Ammon's horn (tissue), 1 donor: ENCODE data around the gene CYP46A1.
"Not testable (repeated sequence)": the region's sequence is repeated elsewhere in the genome, so short reads cannot be mapped to it uniquely, and the experiment has no call there.

ENCODE experiments used
- DNase-seq: peaks from one replicate; pipeline ENCODE4 v3.0.0-alpha.2; 2016; ENCODE audit warnings: low spot score

The CYP46A1 gene

DNA sequence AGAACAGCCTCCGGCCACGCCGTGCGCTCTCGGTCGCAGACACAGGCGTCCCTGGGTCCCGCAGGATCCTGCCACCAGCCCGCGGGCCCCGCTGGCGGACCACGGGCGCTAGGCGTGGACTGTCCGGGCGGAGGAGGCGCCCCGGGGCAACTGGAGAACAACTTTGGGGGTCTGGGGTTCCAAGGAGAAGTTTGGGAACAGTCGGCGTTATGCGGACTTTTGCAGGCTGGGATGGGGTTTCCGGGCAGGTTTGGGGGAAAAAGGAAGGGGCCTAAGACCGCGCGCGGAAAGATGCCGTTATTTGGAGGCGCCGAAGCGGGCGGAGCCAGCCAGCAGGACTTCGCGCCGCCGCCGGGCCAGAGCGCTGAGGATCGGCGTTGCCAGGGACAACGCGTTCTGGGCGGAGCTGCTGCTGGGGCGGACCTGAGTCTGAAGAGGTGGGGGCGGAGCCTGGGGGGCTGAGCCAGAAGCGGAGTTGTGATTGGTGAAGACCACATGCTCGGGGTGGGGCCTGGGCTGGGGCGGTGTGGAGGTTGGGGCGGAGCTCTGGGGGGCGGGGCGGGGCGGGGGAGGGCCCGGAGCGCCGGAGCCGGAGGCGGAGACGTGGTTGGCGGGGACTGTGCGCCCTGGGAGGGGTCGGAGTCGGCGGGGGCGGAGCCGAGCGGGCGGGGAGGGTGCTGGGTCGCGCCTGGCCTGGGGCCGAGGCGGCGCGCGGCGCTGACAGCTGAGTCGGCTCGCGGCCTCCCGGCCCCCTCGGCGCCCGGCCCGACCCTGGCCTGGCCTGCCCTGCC lies at the start of gene CYP46A1:
CYP46A1 (plus strand) TSS at position 680 of the 791 bp plus-strand sequence. CDS start 120 bp downstream, outside the sequence.
- peak; percentile 100 for DNase-seq

DNA sequence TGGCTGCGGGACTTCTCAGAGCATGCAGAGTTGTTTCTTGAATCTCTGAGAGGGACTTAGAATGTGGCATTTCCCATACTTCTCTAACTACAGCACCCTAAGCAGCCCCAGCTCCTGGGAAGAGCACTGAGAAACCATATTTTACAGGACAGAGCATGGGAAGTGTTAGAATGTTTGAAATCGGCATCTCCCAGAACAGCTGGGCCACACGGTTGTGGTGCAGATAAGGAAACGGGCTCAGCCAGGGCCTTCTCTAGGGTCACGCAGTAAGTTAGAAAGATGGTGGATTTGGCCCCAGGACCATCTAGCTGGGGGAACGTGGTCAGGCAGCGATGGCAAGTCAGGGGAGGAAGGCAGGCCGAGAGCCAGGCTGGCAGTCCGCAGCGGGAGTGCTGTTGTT lies 49.7 kb upstream of the CYP46A1 start:
- no peak for DNase-seq

- no peak for DNase-seq
Measured at GRCh38 chr14:99635116-99635515, 49.0 kb upstream of the CYP46A1 start.

- no peak for DNase-seq
Measured at GRCh38 chr14:99636487-99636886, 47.6 kb upstream of the CYP46A1 start.

DNA sequence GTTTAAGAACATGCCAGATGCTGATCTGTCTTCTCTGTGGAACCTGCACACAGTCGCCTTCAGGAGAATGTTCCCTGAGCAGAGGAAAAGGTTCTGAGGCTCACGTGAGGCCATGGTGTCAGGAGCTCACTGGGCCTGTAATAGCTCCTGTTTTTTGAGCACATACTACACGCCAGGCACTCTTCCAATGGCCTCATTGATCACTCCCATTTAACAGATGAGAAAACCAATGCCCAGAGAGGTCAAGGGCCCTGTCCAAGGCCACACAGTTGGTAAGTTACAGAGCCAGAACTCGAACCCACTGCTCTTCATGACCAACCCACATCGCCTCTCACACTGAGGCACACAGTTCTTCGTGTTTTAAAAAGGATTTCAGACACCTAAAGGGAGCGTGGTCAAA lies 46.5 kb upstream of the CYP46A1 start:
- no peak for DNase-seq

DNA sequence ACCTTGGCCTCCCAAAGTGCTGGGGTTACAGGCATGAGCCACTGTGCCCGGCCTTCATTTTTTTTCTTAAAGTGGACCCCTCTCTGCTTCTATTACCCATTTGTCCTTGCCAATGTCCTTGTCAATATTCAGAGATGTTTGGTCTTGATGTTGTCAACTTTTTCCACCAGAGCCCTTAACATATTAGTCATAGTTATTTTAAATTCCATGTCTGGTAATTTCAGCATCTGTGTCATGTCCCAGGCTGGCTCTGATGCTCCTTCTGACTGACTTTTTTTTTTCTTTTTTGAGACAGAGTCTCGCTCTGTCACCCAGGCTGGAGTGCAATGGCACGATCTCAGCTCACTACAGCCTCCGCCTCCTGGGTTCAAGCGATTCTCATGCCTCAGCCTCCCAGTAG lies 41.3 kb upstream of the CYP46A1 start:
- DNase-seq = not testable (repeated sequence)

- DNase-seq = no peak
Measured at GRCh38 chr14:99643343-99643742, 40.8 kb upstream of the CYP46A1 start.

DNA sequence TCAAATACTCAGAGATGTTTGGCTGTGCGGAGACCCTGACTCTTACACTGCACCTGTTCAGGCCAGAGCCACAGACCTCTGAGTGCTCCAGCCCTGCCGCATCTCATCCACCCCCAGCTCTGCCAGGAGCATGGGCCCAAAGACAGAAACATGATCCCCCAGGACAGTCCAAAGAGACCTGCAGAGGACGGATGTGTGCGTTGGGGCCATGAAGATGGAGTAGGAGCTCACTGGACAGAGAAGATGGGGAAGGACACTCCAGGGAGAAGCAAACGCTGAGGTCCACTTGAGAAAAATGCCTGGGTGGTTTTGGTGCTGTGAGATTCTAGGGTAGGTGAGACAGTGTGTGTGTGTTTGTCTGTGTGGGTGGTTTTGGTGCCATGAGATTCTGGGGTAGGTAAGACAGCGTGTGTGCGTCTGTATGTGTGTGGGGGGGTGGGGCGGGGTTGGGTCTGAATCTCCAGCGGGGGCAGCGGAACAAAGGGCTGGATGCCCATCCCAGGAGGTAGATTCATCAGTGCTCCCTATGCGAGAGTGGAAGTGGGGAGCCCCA lies 40.0 kb upstream of the CYP46A1 start:
- no peak for DNase-seq

- DNase-seq = no peak
Measured at GRCh38 chr14:99644723-99645544, 39.2 kb upstream of the CYP46A1 start, which contains the start of gene HHIPL1. Gene HHIPL1, plus strand, starts transcription at chr14:99645129. Its CDS starts 79 bp downstream, at chr14:99645208.

GRCh38 chr14:99645545-99646505 lies 38.3 kb upstream of the CYP46A1 start:
- no peak for DNase-seq

- no peak for DNase-seq
Measured at GRCh38 chr14:99647411-99647810, 36.7 kb upstream of the CYP46A1 start.

GRCh38 chr14:99648027-99648784 lies 35.9 kb upstream of the CYP46A1 start:
- DNase-seq = no peak

- DNase-seq = no peak
Measured at GRCh38 chr14:99649219-99649618, 34.9 kb upstream of the CYP46A1 start.

DNA sequence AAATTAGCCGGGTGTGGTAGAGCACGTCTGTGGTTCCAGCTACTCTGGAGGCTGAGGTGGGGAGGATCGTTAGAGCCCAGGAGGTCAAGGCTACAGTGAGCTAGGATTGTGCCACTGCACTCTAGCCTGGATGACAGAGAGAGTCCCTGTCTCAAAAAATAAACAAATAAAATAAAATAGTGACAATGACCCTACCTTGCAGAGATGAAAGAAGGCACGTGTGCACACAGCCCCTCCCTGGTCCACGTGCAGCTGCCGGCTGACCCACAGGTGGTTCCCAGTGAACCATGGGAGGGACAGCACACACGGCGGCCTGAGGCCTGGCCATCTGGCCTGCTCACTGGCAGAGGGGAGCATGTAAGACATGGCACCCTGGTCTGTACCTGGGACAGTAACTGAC lies 34.5 kb upstream of the CYP46A1 start:
- DNase-seq = no peak

DNA sequence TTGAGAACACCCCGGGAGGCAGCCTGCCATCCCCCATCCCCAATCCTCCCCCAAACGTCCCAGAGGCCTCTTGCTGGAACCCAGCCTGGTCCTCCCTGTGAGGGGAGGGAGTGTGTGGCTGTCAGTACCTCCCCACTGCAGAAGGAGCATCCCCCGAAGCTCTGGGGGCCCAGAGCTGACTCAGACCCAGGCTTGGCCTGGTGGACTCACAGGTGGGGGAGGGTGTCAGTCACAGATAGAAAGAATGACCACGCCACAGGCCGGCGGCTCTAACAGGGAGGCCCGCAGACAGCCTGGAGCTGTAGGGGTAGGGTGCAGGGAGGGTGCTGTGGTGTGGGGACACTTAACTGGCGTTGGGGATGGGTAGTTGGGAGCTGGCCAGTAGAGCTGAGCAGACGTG lies 33.9 kb upstream of the CYP46A1 start:
- DNase-seq = no peak

GRCh38 chr14:99651953-99652746 lies 31.9 kb upstream of the CYP46A1 start:
- no peak for DNase-seq

- DNase-seq = peak; percentile 75
Measured at GRCh38 chr14:99654235-99654985, 29.7 kb upstream of the CYP46A1 start.

- no peak for DNase-seq
Measured at GRCh38 chr14:99655521-99655920, 28.6 kb upstream of the CYP46A1 start.

DNA sequence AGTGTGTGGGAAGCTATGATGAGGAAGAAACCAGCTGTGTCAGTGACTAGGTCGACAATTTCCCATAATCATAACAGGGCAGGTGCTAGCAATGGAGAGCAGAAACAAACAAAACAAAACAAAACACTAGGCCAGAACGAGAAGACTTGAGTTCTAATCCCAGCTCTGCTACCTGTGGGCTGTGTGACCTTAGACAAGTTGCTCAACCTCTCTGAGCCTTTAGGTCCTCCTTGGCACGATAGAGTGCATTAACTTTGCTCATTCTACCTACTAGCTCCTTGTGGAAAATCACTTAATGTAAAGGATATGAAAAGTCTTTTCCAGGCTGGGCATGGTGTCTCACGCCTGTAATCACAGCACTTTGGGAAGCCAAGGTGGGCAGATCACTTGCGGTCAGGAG lies 27.9 kb upstream of the CYP46A1 start:
- no peak for DNase-seq
